Keratinocyte (primary cell): ENCODE results near the gene SLC2A9. TPM values are rescaled to one million over a fixed set of nuclear protein-coding genes. Genes with fewer than 3 reads are reported as not detected.

Experiments used
- DNase-seq: peaks from one replicate; pipeline ENCODE4 v3.0.0-alpha.2; 2011; ENCODE audit warnings: low read depth, missing footprints, low spot score
- FAIRE-seq: peaks from 2 replicates; lab custom pipeline; 2011; peaks lifted over from hg19 to GRCh38; lab: Jason Lieb, UNC
- H2AFZ ChIP-seq: 2 replicates; pipeline ENCODE4 v1.6.0; 2012; ENCODE audit warnings: low read length, control low read depth, inconsistent platforms; ENCODE audit not compliant: control insufficient read depth
- H3K27ac ChIP-seq: 2 replicates; pipeline ENCODE4 v1.5.1; 2011; ENCODE audit warnings: low read length; ENCODE audit not compliant: control insufficient read depth, insufficient read depth
- H3K27me3 ChIP-seq: 3 replicates; pipeline ENCODE4 v1.6.0; 2011; ENCODE audit warnings: low read length; ENCODE audit not compliant: control insufficient read depth, insufficient read depth; ENCODE audit errors: extremely low read depth
- H3K36me3 ChIP-seq, 2 experiments: 2 replicates in 1 of 2; 3 replicates in 1 of 2; pipeline ENCODE4 v1.5.1; 2011; ENCODE audit warnings: low read length in 2 of 2, mild to moderate bottlenecking in 1 of 2; ENCODE audit not compliant: control insufficient read depth in 2 of 2, insufficient read depth in 2 of 2; ENCODE audit errors: extremely low read depth in 1 of 2
- H3K4me1 ChIP-seq: 3 replicates; pipeline ENCODE4 v1.5.1; 2011; ENCODE audit warnings: low read length; ENCODE audit not compliant: control insufficient read depth, insufficient read depth; ENCODE audit errors: extremely low read depth
- H3K4me2 ChIP-seq: 3 replicates; pipeline ENCODE4 v1.6.0; 2011; ENCODE audit warnings: low read depth, low read length; ENCODE audit not compliant: control insufficient read depth, insufficient read depth; ENCODE audit errors: extremely low read depth
- H3K4me3 ChIP-seq, 3 experiments: fragments of 200-600 bp in 1 of 3; sonication (generic) in 1 of 3; 2 replicates in 2 of 3; 3 replicates in 1 of 3; pipeline ENCODE4 v1.5.1; 2011 to 2016; ENCODE audit warnings: low read length in 3 of 3, mild to moderate bottlenecking in 3 of 3, control low read depth in 2 of 3, inconsistent platforms in 1 of 3, low read depth in 1 of 3, mixed read lengths in 1 of 3, mixed run types in 1 of 3, moderate library complexity in 1 of 3; ENCODE audit not compliant: control insufficient read depth in 2 of 3, insufficient read depth in 2 of 3; ENCODE audit errors: extremely low read depth in 1 of 3
- H3K79me2 ChIP-seq: 2 replicates; pipeline ENCODE4 v1.6.0; 2012; ENCODE audit warnings: low read length; ENCODE audit not compliant: control insufficient read depth, insufficient read depth
- H3K9ac ChIP-seq: 3 replicates; pipeline ENCODE4 v1.6.0; 2011; ENCODE audit warnings: low read length; ENCODE audit not compliant: control insufficient read depth, insufficient read depth; ENCODE audit errors: extremely low read depth
- H3K9me1 ChIP-seq: 3 replicates; pipeline ENCODE4 v1.6.0; 2011; ENCODE audit warnings: low read length; ENCODE audit not compliant: control insufficient read depth, insufficient read depth; ENCODE audit errors: extremely low read depth
- H3K9me3 ChIP-seq: 2 replicates; pipeline ENCODE4 v1.5.1; 2012; ENCODE audit warnings: low read depth, low read length; ENCODE audit not compliant: control insufficient read depth
- H4K20me1 ChIP-seq: 3 replicates; pipeline ENCODE4 v1.6.0; 2011; ENCODE audit warnings: low read length; ENCODE audit not compliant: control insufficient read depth, insufficient read depth; ENCODE audit errors: extremely low read depth
- CTCF ChIP-seq, 3 experiments: IDR thresholded peaks in 1 of 3; conservative IDR thresholded peaks in 1 of 3; optimal IDR thresholded peaks in 1 of 3; 2 replicates in 2 of 3; 3 replicates in 1 of 3; pipeline versions ENCODE3 to v1.5.1; 2011; ENCODE audit warnings: low read length in 3 of 3, mild to moderate bottlenecking in 3 of 3, moderate library complexity in 2 of 3, control low read depth in 1 of 3, inconsistent platforms in 1 of 3; ENCODE audit not compliant: insufficient read depth in 2 of 3; ENCODE audit errors: extremely low read depth in 1 of 3
- EZH2 ChIP-seq: IDR thresholded peaks from one replicate; pipeline ENCODE4 v1.6.1; 2012; ENCODE audit warnings: inconsistent platforms, mild to moderate bottlenecking, low read length, moderate library complexity
- dilution Hi-C: fragments of 300-500 bp; cut with MboI; formaldehyde crosslinking; loops from one replicate; pipeline ENCODE4 v1.7.0; 2020; ENCODE audit warnings: low sequenced_read_pairs; ENCODE audit not compliant: extremely low pct_ligation_motif_present
- polyA plus RNA-seq, 5 experiments: library from polyadenylated mRNA; depleted of rRNA in 3 of 5; stranded (reverse) in 3 of 5; stranded (forward) in 1 of 5; unstranded in 1 of 5; fragments of >200 nt; gene quantifications; 1 replicate in 1 of 5; 2 replicates in 3 of 5; 3 replicates in 1 of 5; pipeline versions ENCODE4 v1.2.1 to v1.2.3, GENCODE V29; 2011 to 2012; ENCODE audit warnings: missing spikeins in 2 of 5, low read depth in 1 of 5, low replicate concordance in 1 of 5

SLC2A9 gene
- polyA plus RNA-seq, 1 donor (not counting 4 experiments of a cell fraction or from before 2014, with no cell fraction given) = 37.3 TPM

GRCh38 chr4:9979101-9979701 is 42.1 kb downstream of the SLC2A9 start:
- no peaks in the 10 kb centered on the region for H3K27me3 ChIP-seq
- no peak overlapping the region for H3K9ac ChIP-seq
- dilution Hi-C loops = no loop called here
- H3K4me1 ChIP-seq = no peaks in the 10 kb centered on the region
- H3K9me1 ChIP-seq = no peaks in the 10 kb centered on the region
- TF ChIP-seq EZH2 (no peak), CTCF (optimal IDR thresholded peaks at IDR 0.05 in 1 of 3, IDR thresholded peaks at IDR 0.05 in 1 of 3, conservative IDR thresholded peaks at IDR 0.05 in 1 of 3; ENCODE audit: extremely low read depth in 1 of 3, insufficient read depth in 2 of 3, low read length in 3 of 3) (no peak)
- H3K4me2 ChIP-seq = no peak overlapping the region
- H3K79me2 ChIP-seq = peaks cover 2% of the 10 kb centered on the region
- H3K27ac ChIP-seq = no peak overlapping the region
- peaks cover 21 to 38% of the 10 kb centered on the region in 2 experiments for H3K36me3 ChIP-seq
- DNase-seq (no peak), FAIRE-seq (no peak)
- no peak overlapping the region for H2AFZ ChIP-seq
- H3K9me3 ChIP-seq = no peaks in the 10 kb centered on the region
- H4K20me1 ChIP-seq = no peaks in the 10 kb centered on the region
- no peak overlapping the region for H3K4me3 ChIP-seq

GRCh38 chr4:9977518-9978031 is 43.7 kb downstream of the SLC2A9 start:
- Histone ChIP-seq H3K36me3 (peaks cover 20 to 35% of the 10 kb centered on the region in 2 experiments), H3K9me3 (no peaks in the 10 kb centered on the region), H3K27ac (no peak overlapping the region), H2AFZ (no peak overlapping the region), H3K4me1 (no peaks in the 10 kb centered on the region), H3K9me1 (no peaks in the 10 kb centered on the region), H3K4me2 (no peak overlapping the region), H3K27me3 (no peaks in the 10 kb centered on the region), H3K79me2 (peaks cover 2% of the 10 kb centered on the region), H4K20me1 (no peaks in the 10 kb centered on the region), H3K9ac (no peak overlapping the region), H3K4me3 (no peak overlapping the region)
- FAIRE-seq (no peak), DNase-seq (no peak)
- TF ChIP-seq EZH2 = no peak
- no peak for TF ChIP-seq CTCF (optimal IDR thresholded peaks at IDR 0.05 in 1 of 3, IDR thresholded peaks at IDR 0.05 in 1 of 3, conservative IDR thresholded peaks at IDR 0.05 in 1 of 3; ENCODE audit: extremely low read depth in 1 of 3, insufficient read depth in 2 of 3, low read length in 3 of 3)
- dilution Hi-C loops = no loop called here
